ENCODE measurements around the gene PHACTR1. TPM values are rescaled to one million over a fixed set of nuclear protein-coding genes. Genes with fewer than 3 reads are reported as not detected.

Gene PHACTR1
- polyA plus RNA-seq, 3 donors = 6.1 to 26.9 (median 7.6) TPM

DNA sequence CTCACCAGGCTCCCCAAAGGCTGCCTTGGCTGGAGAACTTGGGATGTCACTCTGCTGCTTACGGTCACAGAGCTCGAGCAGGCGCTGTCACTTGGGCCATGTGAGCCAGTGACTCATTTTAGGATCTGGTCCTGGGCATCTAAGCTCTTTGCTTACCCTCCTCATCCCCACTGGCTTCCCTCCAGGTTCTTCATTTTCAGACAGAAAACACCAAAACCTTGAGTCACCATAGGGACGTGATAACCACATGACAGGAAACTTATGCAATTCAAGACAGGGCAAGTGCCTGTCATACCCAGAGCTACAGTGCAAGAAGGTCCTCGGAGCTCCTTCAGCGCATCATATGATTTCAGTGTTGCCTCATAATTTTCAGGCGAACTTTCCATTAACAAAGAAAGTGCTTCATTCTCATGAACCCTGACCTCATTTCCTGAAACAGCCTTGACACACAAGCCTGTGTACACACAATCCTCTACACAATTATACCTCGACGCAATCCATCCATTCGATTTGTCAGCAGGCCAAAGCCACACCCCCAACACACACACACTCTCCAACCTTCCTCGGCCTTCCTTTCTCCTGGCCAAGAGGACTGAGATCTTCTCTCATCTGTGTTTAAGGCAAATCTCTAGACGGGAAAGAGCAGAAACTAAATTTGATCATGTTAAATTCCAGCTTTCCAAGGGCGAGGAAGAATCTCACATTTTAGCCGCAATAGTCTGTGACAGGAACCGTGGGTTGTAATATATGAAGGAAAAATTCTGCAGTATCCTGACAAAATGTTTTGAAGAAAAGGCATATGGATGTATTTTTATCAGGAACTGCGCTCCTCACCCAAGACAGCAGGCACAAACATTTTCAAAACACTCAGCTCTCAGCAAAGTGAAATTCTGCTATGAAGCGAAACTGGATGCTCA is 586.4 kb downstream of the PHACTR1 start:
- Histone ChIP-seq H4K20me1 (ENCODE audit: insufficient read depth, low read length) (no peaks in the 10 kb centered on the region), H3K9me3 (replicated peaks in 1 of 2; ENCODE audit: control insufficient read depth in 1 of 2, insufficient read depth in 1 of 2, low read length in 2 of 2) (no peaks in the 10 kb centered on the region), H2AFZ (ENCODE audit: insufficient read depth, low read depth, low read length, poor library complexity, severe bottlenecking) (no peak overlapping the region), H3K27me3 (ENCODE audit: control insufficient read depth in 2 of 2, insufficient read depth in 2 of 2, low read length in 2 of 2) (no peaks in the 10 kb centered on the region), H3K4me2 (replicated peaks; ENCODE audit: extremely low read depth, low read length, poor library complexity, severe bottlenecking) (peak overlapping the region; percentile 37), H3K36me3 (replicated peaks in 1 of 2; ENCODE audit: control insufficient read depth in 1 of 2, insufficient read depth in 2 of 2, low read length in 2 of 2) (peaks cover 17 to 51% of the 10 kb centered on the region in 2 donors), H3K4me1 (ENCODE audit: control insufficient read depth in 1 of 2, insufficient read depth in 2 of 2, low read length in 2 of 2) (peaks cover 34 to 36% of the 10 kb centered on the region in 2 donors), H3K9ac (ENCODE audit: insufficient read depth, low read length, poor library complexity, severe bottlenecking) (peak overlapping the region; percentile 54), H3K79me2 (ENCODE audit: insufficient read depth, low read length) (no peaks in the 10 kb centered on the region), H3K27ac (ENCODE audit: low read depth in 1 of 2, low read length in 2 of 2) (peak overlapping the region; percentile 96 to 97), H3K4me3 (replicated peaks in 1 of 3; ENCODE audit: low read depth in 2 of 3, low read length in 3 of 3) (peak overlapping the region in 1 of 3 experiments; percentile 31)
- 12% methylated on average over 11 of the region's 17 CpGs for WGBS (ENCODE audit: insufficient coverage)
- H3K4me3 Mint-ChIP-seq = peak overlapping the region; percentile 34 to 75
- intact Hi-C loops (cut with micrococcal nuclease) = loop anchor here (2.0 to 10.0 kb wide), 3 partner anchors 30 to 1988 kb away; no protein-coding TSS in a partner anchor
- H3K27ac Mint-ChIP-seq = peak overlapping the region; percentile 97 to 100 (median 100)
- no peaks in the 10 kb centered on the region for H3K9me3 Mint-ChIP-seq
- peaks cover 61 to 69% of the 10 kb centered on the region in 2 donors for H3K36me3 Mint-ChIP-seq
- H3K27me3 Mint-ChIP-seq (ENCODE audit: low read depth in 3 of 3) = peaks cover 0 to 6% (median 0%) of the 10 kb centered on the region in 3 donors
- DNase-seq = peak; percentile 99 to 100 (median 100)
- peaks cover 42% of the 10 kb centered on the region for H3K4me1 Mint-ChIP-seq
- TF ChIP-seq CTCF (IDR thresholded peaks at IDR 0.05) = no peak

GRCh38 chr6:13303668-13304017 is 587.1 kb downstream of the PHACTR1 start:
- H3K4me3 ChIP-seq (replicated peaks in 1 of 3; ENCODE audit: low read depth in 2 of 3, low read length in 3 of 3) = peak overlapping the region in 1 of 3 experiments; percentile 31

More at GRCh38 chr6:13303668-13304017, 587.1 kb downstream of the PHACTR1 start:
- intact Hi-C loops (cut with micrococcal nuclease) = loop anchor here (2.0 to 10.0 kb wide), 3 partner anchors 31 to 1989 kb away; no protein-coding TSS in a partner anchor
- peaks cover 48% of the 10 kb centered on the region for H3K4me1 Mint-ChIP-seq
- 0% methylated on average over 2 of the region's 7 CpGs for WGBS (ENCODE audit: insufficient coverage)
- no peak for TF ChIP-seq CTCF (IDR thresholded peaks at IDR 0.05)
- Histone ChIP-seq H3K27me3 (ENCODE audit: control insufficient read depth in 2 of 2, insufficient read depth in 2 of 2, low read length in 2 of 2) (no peaks in the 10 kb centered on the region), H3K9me3 (replicated peaks in 1 of 2; ENCODE audit: control insufficient read depth in 1 of 2, insufficient read depth in 1 of 2, low read length in 2 of 2) (no peaks in the 10 kb centered on the region), H3K36me3 (replicated peaks in 1 of 2; ENCODE audit: control insufficient read depth in 1 of 2, insufficient read depth in 2 of 2, low read length in 2 of 2) (peaks cover 17 to 49% of the 10 kb centered on the region in 2 donors), H3K9ac (ENCODE audit: insufficient read depth, low read length, poor library complexity, severe bottlenecking) (peak overlapping the region; percentile 54), H3K27ac (ENCODE audit: low read depth in 1 of 2, low read length in 2 of 2) (peak overlapping the region; percentile 96 to 97), H3K4me2 (replicated peaks; ENCODE audit: extremely low read depth, low read length, poor library complexity, severe bottlenecking) (peak overlapping the region; percentile 37), H3K4me1 (ENCODE audit: control insufficient read depth in 1 of 2, insufficient read depth in 2 of 2, low read length in 2 of 2) (peaks cover 40 to 43% of the 10 kb centered on the region in 2 donors), H3K79me2 (ENCODE audit: insufficient read depth, low read length) (no peaks in the 10 kb centered on the region), H2AFZ (ENCODE audit: insufficient read depth, low read depth, low read length, poor library complexity, severe bottlenecking) (no peak overlapping the region), H4K20me1 (ENCODE audit: insufficient read depth, low read length) (no peaks in the 10 kb centered on the region)
- peaks cover 61 to 68% of the 10 kb centered on the region in 2 donors for H3K36me3 Mint-ChIP-seq
- H3K27me3 Mint-ChIP-seq (ENCODE audit: low read depth in 3 of 3) = peaks cover 0 to 6% (median 0%) of the 10 kb centered on the region in 3 donors
- peak overlapping the region; percentile 15 to 34 for H3K4me3 Mint-ChIP-seq
- DNase-seq = peak; percentile 74 to 81 (median 77)
- H3K27ac Mint-ChIP-seq = peak overlapping the region; percentile 97 to 100 (median 100)
- no peaks in the 10 kb centered on the region for H3K9me3 Mint-ChIP-seq

All from CD14-positive monocyte (primary cell).